ENCODE results near the gene RNF157. TPM values are rescaled to one million over a fixed set of nuclear protein-coding genes. Genes with fewer than 3 reads are reported as not detected.

The RNF157 gene
- total and polyA plus RNA-seq, 2 of the 4 experiments (the other 2 are of a cell fraction): 0.54 to 1.3 TPM

- Histone ChIP-seq H4K8ac (ENCODE audit: low read depth in 2 of 2, low read length in 2 of 2) (peak overlapping the region in 1 of 2 experiments; percentile 95; a peak in 2 of 4 replicates), H4K20me1 (ENCODE audit: insufficient read depth, low read length) (no peaks in the 10 kb centered on the region), H3K14ac (replicated peaks; ENCODE audit: low read depth, low read length) (no peak overlapping the region), H3K9me1 (ENCODE audit: insufficient read depth, low read length) (peaks cover 15% of the 10 kb centered on the region), H3K4me3 (ENCODE audit: insufficient read depth, low read depth, low read length) (peak overlapping the region; percentile 100), H2BK20ac (ENCODE audit: low read depth, low read length) (no peak overlapping the region), H3K79me1 (ENCODE audit: low read depth in 1 of 2, low read length in 2 of 2) (peaks cover 29 to 51% of the 10 kb centered on the region in 2 experiments), H3K4me1 (ENCODE audit: control insufficient read depth, insufficient read depth, low read length) (peaks cover 10% of the 10 kb centered on the region), H2AK5ac (ENCODE audit: low read depth, low read length) (no peak overlapping the region), H2BK15ac (ENCODE audit: low read depth, low read length) (no peak overlapping the region), H3K23ac (ENCODE audit: low read depth, low read length) (no peak overlapping the region), H2BK120ac (ENCODE audit: low read depth, low read length) (no peak overlapping the region), H3K36me3 (ENCODE audit: control insufficient read depth, insufficient read depth, low read length) (peaks cover 5% of the 10 kb centered on the region), H2BK5ac (ENCODE audit: low read depth, low read length, poor library complexity, severe bottlenecking) (peak overlapping the region; percentile 88), H2AFZ (replicated peaks; ENCODE audit: low read length, poor library complexity) (peak overlapping the region; percentile 97), H3K9ac (ENCODE audit: low read depth, low read length) (peak overlapping the region; percentile 69), H4K5ac (ENCODE audit: low read depth, low read length) (no peak overlapping the region), H3K27me3 (ENCODE audit: control insufficient read depth, insufficient read depth, low read length) (no peaks in the 10 kb centered on the region), H3K27ac (ENCODE audit: insufficient read depth, low read length) (peak overlapping the region; percentile 59), H3K56ac (ENCODE audit: extremely low read depth, insufficient read depth, low read length) (no peak overlapping the region), H3K4me2 (ENCODE audit: low read depth, low read length) (peak overlapping the region; percentile 70), H3K4ac (ENCODE audit: low read depth, low read length) (peak overlapping the region; percentile 96), H3K9me3 (ENCODE audit: control insufficient read depth, insufficient read depth, low read length) (no peaks in the 10 kb centered on the region), H3K18ac (ENCODE audit: low read depth, low read length) (peak overlapping the region; percentile 54; the same call in 1 of the 2 replicates), H2AK9ac (replicated peaks; ENCODE audit: low read depth, low read length, poor library complexity) (peak overlapping the region; percentile 85), H4K91ac (ENCODE audit: insufficient read depth, low read depth, low read length) (no peak overlapping the region; the same call in 1 of the 2 replicates)
- peak; percentile 21 for ATAC-seq (ENCODE audit: low read depth)
- intact Hi-C loops (cut with micrococcal nuclease) (loop anchor here (2.0 to 5.0 kb wide), 2 partner anchors 25 to 128 kb away; partner anchors contain the start of gene RNF157), in situ Hi-C loops (cut with MboI; ENCODE audit: low sequenced_read_pairs) (no loop called here), dilution Hi-C loops (cut with HindIII; ENCODE audit: low sequenced_read_pairs, unreplicated experiment) (no loop called here)
- ChIA-PET CTCF (interaction anchor here (1.0 to 1.3 kb wide), 3 partner anchors 8 to 51 kb away, joined by 3 to 4 read pairs (median 3); no protein-coding TSS in a partner anchor), POLR2A (ENCODE audit: unreplicated experiment) (no interaction called here)
- DNase-seq: peak; percentile 30
- BruUV-seq (replicated peaks): no TSS peak
- TF ChIP-seq MXI1 (IDR thresholded peaks at IDR 0.05; ENCODE audit: borderline replicate concordance, low read depth, low read length) (peak; percentile 94), RFX5 (IDR thresholded peaks at IDR 0.05; ENCODE audit: low read depth, low read length) (peak; percentile 76), USF2 (IDR thresholded peaks at IDR 0.05; ENCODE audit: low read depth, low read length) (no peak), BHLHE40 (IDR thresholded peaks at IDR 0.05; ENCODE audit: low read depth, low read length) (peak; percentile 14)
- 1% methylated on average over 25 of the region's 76 CpGs; no CpG with 5 or more reads in 1 of the 2 experiments for WGBS, 2 experiments (ENCODE audit: extremely low coverage in 2 of 2, insufficient read length in 1 of 2)
These were observed 25.4 kb upstream of the RNF157 start for GRCh38 chr17:76265624-76266243.

Measured in IMR-90 (cell line).